ENCODE results near the gene CDH1.
"Not testable (repeated sequence)": the region's sequence is repeated elsewhere in the genome, so short reads cannot be mapped to it uniquely, and the experiment has no call there.

The CDH1 gene

GRCh38 chr16:68737046-68737729, at the start of gene CDH1:
CDH1 (plus strand) TSS chr16:68737292; CDS start chr16:68737416, 124 bp downstream.
- DNase-seq, result peak; percentile 87

GRCh38 chr16:68689921-68690320, 47.2 kb upstream of the CDH1 start:
- DNase-seq, result no peak

- DNase-seq, result no peak
These were observed 41.5 kb upstream of the CDH1 start for GRCh38 chr16:68695575-68695974.

DNA sequence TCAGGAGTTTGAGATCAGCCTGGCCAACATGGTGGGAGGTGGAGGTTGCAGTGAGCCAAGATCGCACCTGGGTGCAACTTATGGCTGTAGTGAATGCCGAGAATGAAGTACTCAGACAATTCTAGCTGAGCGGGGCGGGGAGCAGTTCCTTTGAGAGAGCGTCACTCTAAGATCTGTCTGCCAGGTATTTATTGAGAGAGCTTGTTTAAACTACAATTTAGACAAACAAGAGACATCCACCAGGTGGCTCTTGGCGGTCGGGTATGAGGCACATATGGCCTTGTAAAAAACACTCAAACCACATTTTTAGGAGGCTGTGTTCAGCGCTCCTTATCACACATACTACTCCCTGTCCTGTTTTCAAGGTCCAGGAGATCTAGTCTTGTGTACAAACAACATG, 40.6 kb upstream of the CDH1 start:
- no peak for DNase-seq

DNA sequence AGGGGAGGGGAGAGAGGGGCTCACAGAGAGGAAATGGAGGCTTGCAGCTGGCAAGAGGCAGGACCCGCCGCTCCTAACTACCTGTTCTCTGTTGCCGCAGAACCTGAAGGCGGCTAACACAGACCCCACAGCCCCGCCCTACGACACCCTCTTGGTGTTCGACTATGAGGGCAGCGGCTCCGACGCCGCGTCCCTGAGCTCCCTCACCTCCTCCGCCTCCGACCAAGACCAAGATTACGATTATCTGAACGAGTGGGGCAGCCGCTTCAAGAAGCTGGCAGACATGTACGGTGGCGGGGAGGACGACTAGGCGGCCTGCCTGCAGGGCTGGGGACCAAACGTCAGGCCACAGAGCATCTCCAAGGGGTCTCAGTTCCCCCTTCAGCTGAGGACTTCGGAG, 39.0 kb upstream of the CDH1 start:
- DNase-seq, result no peak

DNA sequence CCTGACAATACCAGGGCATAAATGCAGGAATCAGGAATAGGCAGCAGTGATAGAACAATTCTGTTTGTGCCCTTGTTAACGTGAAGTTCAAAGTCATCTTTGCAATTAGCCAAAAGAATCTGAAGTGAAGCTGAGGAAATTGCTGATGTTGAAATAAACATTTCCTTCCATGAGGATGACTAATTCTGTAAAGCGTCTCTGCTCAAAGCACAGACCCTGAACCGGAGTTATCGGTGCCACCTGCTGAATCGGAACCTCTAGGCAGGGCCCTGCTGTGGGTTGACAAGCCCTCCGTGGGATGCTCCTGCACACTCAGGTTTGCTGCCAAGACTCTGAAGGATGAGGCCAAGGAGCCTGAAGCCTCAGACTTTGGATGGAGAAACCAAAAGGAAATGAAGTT, 37.0 kb upstream of the CDH1 start:
- DNase-seq, result no peak

GRCh38 chr16:68700831-68701230, 36.3 kb upstream of the CDH1 start:
- DNase-seq, result no peak

DNA sequence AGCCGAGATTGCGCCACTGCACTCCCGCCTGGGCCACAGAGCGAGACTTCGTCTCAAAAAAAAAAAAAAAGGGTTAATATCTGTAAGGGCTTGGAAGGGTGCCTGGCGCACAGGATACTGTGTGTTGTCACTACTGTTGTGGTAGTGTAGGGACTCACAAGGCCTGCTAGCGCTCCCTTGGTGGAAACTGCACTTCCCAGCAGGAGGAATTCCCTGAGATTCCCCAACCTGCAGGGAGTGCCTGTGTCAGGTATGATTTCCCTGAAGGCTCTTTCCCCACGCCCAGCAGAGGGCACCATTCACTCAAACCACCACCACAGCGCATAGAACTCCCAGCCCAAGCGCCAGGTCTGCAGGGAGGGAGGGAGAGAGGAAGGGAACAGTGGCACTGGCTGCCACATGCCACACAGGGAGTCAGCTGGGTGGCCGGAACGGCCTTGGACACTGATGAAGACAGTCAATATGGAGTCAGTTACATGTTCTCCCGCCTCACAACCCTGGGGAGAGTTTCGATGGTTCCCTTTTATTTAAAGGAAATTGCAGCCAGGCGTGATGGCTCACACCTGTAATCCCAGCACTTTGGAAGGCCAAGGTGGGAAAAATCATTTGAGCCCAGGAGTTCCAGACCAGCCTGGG, 32.7 kb upstream of the CDH1 start:
- DNase-seq, result peak; percentile 79

DNA sequence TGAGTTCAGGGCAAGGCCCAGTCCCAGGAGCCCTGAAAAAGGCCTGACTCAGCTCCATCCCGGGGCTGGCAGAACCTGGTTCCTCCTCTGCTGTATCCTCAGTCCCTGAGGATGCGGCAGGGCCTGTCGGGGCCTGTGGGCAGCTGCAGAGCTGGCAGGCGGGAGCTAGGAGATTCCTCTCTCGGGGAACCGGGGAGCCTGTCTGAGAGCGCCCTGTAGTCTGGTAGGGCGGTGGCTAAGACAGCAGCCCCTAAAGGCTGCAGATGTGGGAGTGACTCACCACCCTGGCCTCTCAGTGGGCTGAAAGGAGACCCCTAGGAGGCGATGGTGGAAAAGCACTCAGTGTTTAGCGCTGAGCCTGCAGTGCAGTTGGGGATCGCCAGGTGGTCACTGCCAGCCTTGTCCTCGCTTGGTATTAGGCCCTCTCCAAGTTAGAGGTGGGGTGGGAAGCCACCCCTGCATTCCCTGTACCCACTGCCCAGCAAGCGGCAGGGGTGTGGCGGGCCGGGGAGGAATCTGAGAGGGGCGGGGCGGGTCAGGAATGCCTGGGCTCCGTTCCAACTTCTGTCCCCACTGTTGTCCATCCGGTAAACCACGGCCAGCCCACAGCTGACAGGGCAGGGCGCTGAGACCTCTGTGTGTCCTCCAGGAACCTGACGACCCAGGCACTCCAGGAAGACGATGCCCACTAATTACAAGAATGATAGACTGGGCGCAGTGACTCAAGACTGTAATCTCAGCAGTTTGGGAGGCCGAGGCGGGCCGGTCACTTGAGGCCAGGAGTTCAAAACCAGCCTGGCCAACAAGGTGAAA, 29.5 kb upstream of the CDH1 start:
- DNase-seq, result peak; percentile 18

GRCh38 chr16:68710211-68710610, 26.9 kb upstream of the CDH1 start:
- DNase-seq, result no peak

- no peak for DNase-seq
These were observed 25.5 kb upstream of the CDH1 start for GRCh38 chr16:68711421-68712139.

GRCh38 chr16:68713361-68713760, 23.7 kb upstream of the CDH1 start:
- no peak for DNase-seq

DNA sequence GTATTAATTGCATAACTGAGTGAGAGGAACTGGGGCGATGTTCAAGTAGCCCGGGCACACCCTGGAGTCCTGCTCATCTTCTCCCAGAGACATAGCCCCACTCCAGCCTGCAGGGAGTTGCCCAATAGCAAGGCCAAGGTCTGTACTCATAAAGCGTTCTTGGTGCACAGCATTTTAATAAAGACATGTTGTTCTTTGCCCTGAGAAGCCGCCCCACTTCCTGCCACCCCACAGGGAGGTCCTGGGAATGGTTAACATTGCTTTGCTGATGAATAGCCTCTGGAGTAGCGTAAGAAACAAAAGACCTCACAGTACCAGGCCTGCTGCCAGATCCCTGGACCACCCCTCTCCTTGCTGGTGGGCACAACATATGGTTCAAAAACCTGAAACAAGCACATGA, 21.6 kb upstream of the CDH1 start:
- DNase-seq, result no peak

DNA sequence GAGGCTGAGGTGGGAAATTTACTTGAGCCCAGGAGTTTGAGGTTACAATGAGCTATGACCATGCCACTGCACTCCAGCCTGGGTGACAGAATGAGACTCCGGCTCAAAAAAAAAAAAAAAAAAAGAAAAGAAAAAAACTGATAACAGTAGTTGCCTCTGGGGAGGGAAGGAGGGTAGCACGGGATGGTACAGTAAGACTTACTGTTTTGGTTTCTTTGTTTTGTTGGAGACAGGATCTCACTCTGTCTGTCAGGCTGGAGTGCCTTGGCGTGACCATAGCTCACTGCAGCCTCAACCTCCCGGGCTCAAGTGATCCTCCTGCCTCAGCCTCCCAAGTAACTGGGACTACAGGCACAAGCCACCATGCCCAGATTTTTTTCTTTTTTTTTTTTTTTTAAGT, 20.6 kb upstream of the CDH1 start:
- DNase-seq, result not testable (repeated sequence)

- no peak for DNase-seq
These were observed 19.4 kb upstream of the CDH1 start for GRCh38 chr16:68717684-68718083.

DNA sequence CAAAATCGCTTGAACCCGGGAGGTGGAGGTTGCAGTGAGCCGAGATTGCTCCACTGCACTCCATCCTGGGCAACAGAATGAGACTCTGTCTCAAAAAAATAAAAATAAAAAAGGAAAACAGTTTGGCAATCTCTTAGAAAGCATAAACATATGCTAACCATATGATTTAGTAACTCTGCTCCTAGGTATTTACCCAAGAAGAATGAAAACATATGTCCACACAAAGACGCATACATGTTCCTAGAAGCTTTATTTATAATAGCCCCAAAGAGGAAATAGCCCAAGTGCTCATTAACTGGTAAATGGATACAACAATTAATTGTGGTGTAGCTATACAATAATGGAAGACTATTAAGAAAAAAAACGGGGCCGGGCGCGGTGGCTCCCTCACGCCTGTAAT, 18.5 kb upstream of the CDH1 start:
- no peak for DNase-seq

DNA sequence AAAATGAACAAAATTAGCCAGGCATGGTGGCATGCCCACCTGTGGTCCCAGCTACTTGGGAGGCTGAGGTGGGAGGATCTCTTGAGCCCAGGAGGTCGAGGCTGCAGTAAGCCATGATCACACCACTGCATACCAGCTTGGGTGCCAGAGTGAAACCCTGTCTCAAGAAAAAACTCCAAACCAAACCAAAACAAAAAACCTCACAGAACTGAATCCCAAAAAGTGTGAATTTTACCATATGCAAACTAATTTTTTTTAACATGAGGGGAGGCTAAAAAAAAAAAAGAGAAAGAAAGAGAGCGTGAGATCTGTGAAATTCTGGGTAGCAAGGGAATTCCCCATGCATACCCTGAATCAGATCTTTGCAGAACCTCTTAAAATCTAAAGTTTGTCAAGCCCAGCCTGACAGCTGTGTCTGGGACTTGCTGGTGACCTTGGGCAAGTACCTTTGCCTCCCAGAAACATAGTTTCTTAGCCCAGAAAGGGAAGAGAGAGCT, 17.1 kb upstream of the CDH1 start:
- no peak for DNase-seq

DNA sequence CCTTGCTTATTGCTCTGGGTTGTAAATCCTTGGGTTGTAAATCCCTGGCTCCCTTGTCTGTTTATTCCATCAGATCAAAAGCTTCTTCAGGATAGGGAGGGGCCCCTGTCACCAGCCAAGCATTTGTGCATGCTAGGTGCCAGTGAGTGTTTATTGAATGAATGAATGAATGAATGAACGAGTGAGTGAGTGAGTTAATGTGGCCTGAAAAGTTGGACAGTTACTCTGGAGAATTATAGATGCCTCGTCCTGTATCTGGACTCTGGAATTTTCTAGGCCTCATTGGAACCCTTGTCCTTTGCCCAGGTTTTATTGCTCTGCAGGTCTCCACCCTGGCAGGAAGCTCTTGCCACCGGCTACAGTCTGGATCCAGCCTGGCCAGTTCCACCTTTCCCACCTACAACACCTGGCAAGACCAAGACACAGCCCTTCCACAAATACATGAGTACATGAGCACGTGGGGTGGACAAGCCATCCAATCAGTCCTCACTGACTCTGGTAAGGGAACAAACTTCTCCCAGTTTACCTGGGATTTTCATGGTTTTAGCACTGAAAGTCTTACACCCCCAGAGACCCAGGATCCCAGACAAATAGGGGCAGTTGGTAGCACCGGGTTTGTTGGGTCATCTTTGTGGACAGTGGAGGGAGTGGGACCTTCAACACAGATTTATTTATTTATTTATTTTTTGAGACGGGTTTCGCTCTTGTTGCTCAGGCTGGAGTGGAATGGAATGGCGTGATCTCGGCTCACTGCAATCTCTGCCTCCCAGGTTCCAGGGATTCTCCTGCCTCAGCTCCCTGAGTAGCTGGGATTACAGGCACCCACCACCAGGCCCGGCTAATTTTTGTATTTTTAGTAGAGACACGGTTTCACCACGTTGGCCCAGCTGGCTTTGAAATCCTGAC, 14.7 kb upstream of the CDH1 start:
- no peak for DNase-seq

DNA sequence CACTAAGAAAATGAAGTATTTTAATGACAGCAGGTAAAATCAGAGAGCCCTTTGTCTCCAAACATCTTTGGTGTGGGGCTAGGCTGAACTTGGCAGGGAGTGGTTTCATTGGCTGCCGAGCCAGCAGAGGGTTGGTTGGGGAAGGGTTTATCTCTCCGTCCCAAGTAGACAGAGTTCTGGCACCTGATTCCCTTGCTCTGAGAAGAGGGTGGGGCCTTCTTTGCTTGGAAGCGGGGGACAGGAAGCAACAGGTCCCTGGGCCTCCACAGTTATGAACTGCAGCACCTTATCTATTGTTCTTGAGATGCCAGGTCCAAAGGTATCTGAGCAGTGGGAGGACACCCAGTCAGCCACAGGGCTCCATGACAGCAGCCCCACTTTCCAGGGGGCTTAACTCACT, 12.3 kb upstream of the CDH1 start:
- no peak for DNase-seq

GRCh38 chr16:68728523-68728922, 8.6 kb upstream of the CDH1 start:
- DNase-seq, result no peak

DNA sequence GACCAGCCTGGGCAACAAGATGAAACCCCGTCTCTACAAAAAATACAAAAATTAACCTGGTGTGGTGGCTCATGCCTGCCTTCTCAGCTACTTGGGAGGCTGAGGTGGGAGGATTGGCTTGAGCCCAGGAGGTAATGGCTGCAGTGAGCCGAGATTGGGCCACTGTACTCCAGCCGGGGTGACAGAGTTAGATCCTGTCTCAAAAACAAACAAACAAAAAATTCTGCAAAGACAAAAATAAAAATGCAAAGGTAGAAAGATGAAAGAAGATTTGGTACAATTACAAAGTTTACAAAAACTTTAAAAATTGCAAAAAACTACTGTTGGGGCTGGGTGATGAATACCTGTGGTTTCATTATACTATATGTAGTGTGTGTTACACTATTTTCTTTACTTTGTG, 5.5 kb upstream of the CDH1 start:
- no peak for DNase-seq

DNA sequence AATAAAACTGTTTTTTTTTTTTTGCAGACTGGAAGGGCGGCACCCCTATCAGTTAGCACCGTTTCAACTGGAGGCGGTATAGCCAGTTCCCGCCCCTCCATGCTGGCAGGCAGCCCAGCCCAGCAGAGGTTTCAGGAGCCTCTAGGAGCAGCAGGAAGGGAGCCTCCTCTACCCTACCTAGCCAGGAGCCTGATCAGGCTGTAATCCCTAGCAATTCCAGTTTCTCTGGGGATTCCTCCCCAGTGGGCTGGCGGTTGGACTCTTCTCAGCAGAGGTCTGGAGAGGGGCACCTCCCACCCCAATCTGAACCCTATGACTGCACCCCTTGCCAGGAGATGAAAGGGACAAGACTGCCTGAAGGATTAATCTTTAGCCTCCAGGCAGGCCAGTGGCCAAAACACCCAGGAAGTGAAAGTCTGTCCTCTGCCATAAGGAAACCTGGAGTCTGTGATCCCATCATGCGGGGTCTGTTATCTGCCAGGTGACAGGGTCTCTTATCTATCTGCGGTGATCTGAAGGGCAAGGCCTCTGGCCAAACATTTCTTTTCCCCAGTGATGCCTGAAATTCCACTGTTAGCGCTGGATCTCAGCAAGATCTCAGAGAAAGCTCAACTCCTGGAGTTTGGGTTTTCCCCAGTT, 4.9 kb upstream of the CDH1 start:
- peak; percentile 34 for DNase-seq
